ENCODE measurements around the gene ATG16L2. TPM values are rescaled to one million over a fixed set of nuclear protein-coding genes. Genes with fewer than 3 reads are reported as not detected.
"Not testable (repeated sequence)": the region's sequence is repeated elsewhere in the genome, so short reads cannot be mapped to it uniquely, and the experiment has no call there.

The ATG16L2 gene
- total RNA-seq, 1 donor from 2014 or later = 15.3 TPM

- DNase-seq (ENCODE audit: low read depth) = no peak
These were observed 10.7 kb downstream of the ATG16L2 start for GRCh38 chr11:72824811-72825505.

- DNase-seq (ENCODE audit: low read depth) = no peak
These were observed 11.4 kb downstream of the ATG16L2 start for GRCh38 chr11:72825661-72826060.

GRCh38 chr11:72826191-72826941 is 12.2 kb downstream of the ATG16L2 start:
- no peak for DNase-seq (ENCODE audit: low read depth)

GRCh38 chr11:72826942-72827480 is 12.8 kb downstream of the ATG16L2 start:
- no peak for DNase-seq (ENCODE audit: low read depth)

GRCh38 chr11:72827656-72828055 is 13.4 kb downstream of the ATG16L2 start:
- not testable (repeated sequence) for DNase-seq (ENCODE audit: low read depth)

- no peak for DNase-seq (ENCODE audit: low read depth)
These were observed 13.9 kb downstream of the ATG16L2 start for GRCh38 chr11:72828081-72828567.

GRCh38 chr11:72828692-72829101 is 14.5 kb downstream of the ATG16L2 start:
- no peak for DNase-seq (ENCODE audit: low read depth)

- DNase-seq (ENCODE audit: low read depth) = no peak
These were observed 15.0 kb downstream of the ATG16L2 start for GRCh38 chr11:72829178-72829577.

GRCh38 chr11:72829884-72830533 is 15.8 kb downstream of the ATG16L2 start:
- DNase-seq (ENCODE audit: low read depth) = no peak

- DNase-seq (ENCODE audit: low read depth) = peak; percentile 52
These were observed 17.5 kb downstream of the ATG16L2 start for GRCh38 chr11:72831521-72832300.

- DNase-seq (ENCODE audit: low read depth) = no peak
These were observed 18.3 kb downstream of the ATG16L2 start for GRCh38 chr11:72832301-72833082.

- DNase-seq (ENCODE audit: low read depth) = no peak
These were observed 19.0 kb downstream of the ATG16L2 start for GRCh38 chr11:72833083-72833733.

GRCh38 chr11:72833811-72834493 is 19.7 kb downstream of the ATG16L2 start:
- no peak for DNase-seq (ENCODE audit: low read depth)

GRCh38 chr11:72834905-72835304 is 20.7 kb downstream of the ATG16L2 start:
- DNase-seq (ENCODE audit: low read depth) = no peak

GRCh38 chr11:72836111-72836510 is 21.9 kb downstream of the ATG16L2 start:
- DNase-seq (ENCODE audit: low read depth) = no peak

- no peak for DNase-seq (ENCODE audit: low read depth)
These were observed 24.6 kb downstream of the ATG16L2 start for GRCh38 chr11:72838691-72839305.

GRCh38 chr11:72840780-72841179 is 26.6 kb downstream of the ATG16L2 start:
- DNase-seq (ENCODE audit: low read depth) = peak; percentile 90

GRCh38 chr11:72841397-72841796 is 27.2 kb downstream of the ATG16L2 start:
- no peak for DNase-seq (ENCODE audit: low read depth)

- DNase-seq (ENCODE audit: low read depth) = no peak
These were observed 27.9 kb downstream of the ATG16L2 start for GRCh38 chr11:72842126-72842525.

Data from renal cortical epithelial cell (primary cell).